Neural cell (in vitro differentiated cells): Measurements from ENCODE around the gene CDH5. TPM values are rescaled to one million over a fixed set of nuclear protein-coding genes. Genes with fewer than 3 reads are reported as not detected.

Experiments used
- H2AFZ ChIP-seq: fragments of 200-600, 300-800 bp; sonication (generic), shearing (Covaris generic); 2 replicates; pipeline ENCODE4 v1.6.0; 2014; ENCODE audit warnings: low read depth, mild to moderate bottlenecking, antibody characterized with exemption, low read length, moderate library complexity
- H3F3A ChIP-seq: fragments of 200-600 bp; shearing (Covaris generic); 2 replicates; pipeline ENCODE4 v1.6.1; 2016; ENCODE audit warnings: mild to moderate bottlenecking, moderate library complexity, mixed read lengths, antibody characterized with exemption, low read length; ENCODE audit not compliant: insufficient read depth, poor library complexity, severe bottlenecking
- H3K27ac ChIP-seq: fragments of 200-600, 300-800 bp; sonication (generic), shearing (Covaris generic); 2 replicates; pipeline ENCODE4 v1.5.1; 2014; ENCODE audit warnings: mild to moderate bottlenecking, low read length, moderate library complexity
- H3K27me3 ChIP-seq: fragments of 300-800, 200-600 bp; sonication (generic), shearing (Covaris generic); 2 replicates; pipeline ENCODE4 v1.6.0; 2014; ENCODE audit warnings: mild to moderate bottlenecking, low read depth, low read length, moderate library complexity; ENCODE audit not compliant: insufficient read depth
- H3K36me3 ChIP-seq: fragments of 300-800, 200-600 bp; sonication (generic), shearing (Covaris generic); 2 replicates; pipeline ENCODE4 v1.5.1; 2014; ENCODE audit warnings: mild to moderate bottlenecking, antibody characterized with exemption, low read length, moderate library complexity; ENCODE audit not compliant: insufficient read depth
- H3K4me2 ChIP-seq: fragments of 300-800, 200-600 bp; sonication (generic), shearing (Covaris generic); 2 replicates; pipeline ENCODE4 v1.6.0; 2014; ENCODE audit warnings: mild to moderate bottlenecking, low read length
- H3K4me3 ChIP-seq: fragments of 300-800, 200-600 bp; sonication (generic), shearing (Covaris generic); 2 replicates; pipeline ENCODE4 v1.5.1; 2014; ENCODE audit warnings: mild to moderate bottlenecking, low read length, moderate library complexity
- H3K79me2 ChIP-seq: fragments of 200-600 bp; shearing (Covaris generic); replicated peaks from 2 replicates; pipeline ENCODE4 v1.6.0; 2014; ENCODE audit warnings: mild to moderate bottlenecking, low read length, moderate library complexity; ENCODE audit not compliant: insufficient read depth
- H3K9ac ChIP-seq: fragments of 300-800, 200-600 bp; sonication (generic), shearing (Covaris generic); 2 replicates; pipeline ENCODE4 v1.6.1; 2016; ENCODE audit warnings: mild to moderate bottlenecking, low read length, mixed read lengths
- H3K9me2 ChIP-seq: fragments of 200-600 bp; shearing (Covaris generic); 2 replicates; pipeline ENCODE4 v1.6.1; 2016; ENCODE audit warnings: mild to moderate bottlenecking, low read length, mixed read lengths; ENCODE audit not compliant: insufficient read depth
- H3K9me3 ChIP-seq: fragments of 200-600, 300-800 bp; sonication (generic), shearing (Covaris generic); 2 replicates; pipeline ENCODE4 v1.6.1; 2016; ENCODE audit warnings: mild to moderate bottlenecking, mixed run types, low read length, moderate library complexity, mixed read lengths
- H4K20me1 ChIP-seq: fragments of 200-600 bp; shearing (Covaris generic); 2 replicates; pipeline ENCODE4 v1.6.1; 2016; ENCODE audit warnings: mild to moderate bottlenecking, mixed run types; ENCODE audit not compliant: insufficient read depth
- CTCF ChIP-seq: fragments of 450-650 bp; IDR thresholded peaks from 2 replicates; pipeline ENCODE4 v1.5.1; 2014; ENCODE audit warnings: antibody characterized with exemption, mild to moderate bottlenecking, moderate library complexity; ENCODE audit not compliant: poor library complexity, severe bottlenecking
- EP300 ChIP-seq: fragments of 450-650 bp; conservative IDR thresholded peaks from 2 replicates; pipeline ENCODE4 v1.6.1; 2014; ENCODE audit warnings: antibody characterized with exemption, mild to moderate bottlenecking, moderate library complexity; ENCODE audit not compliant: poor library complexity, severe bottlenecking
- EZH2 ChIP-seq: fragments of 200-600, 300-800 bp; shearing (Covaris generic), sonication (generic); IDR thresholded peaks from 2 replicates; pipeline ENCODE4 v1.6.1; 2014; ENCODE audit warnings: antibody characterized with exemption, low read length, borderline replicate concordance, mild to moderate bottlenecking; ENCODE audit not compliant: insufficient read depth, poor library complexity, severe bottlenecking
- MXI1 ChIP-seq: fragments of 450-650 bp; conservative IDR thresholded peaks from 2 replicates; pipeline ENCODE4 v1.6.1; 2014; ENCODE audit warnings: antibody characterized with exemption, mild to moderate bottlenecking; ENCODE audit not compliant: poor library complexity, severe bottlenecking
- POLR2AphosphoS5 ChIP-seq: IDR thresholded peaks from 2 replicates; pipeline ENCODE4 v1.6.1; 2012
- RAD21 ChIP-seq: fragments of 450-650 bp; conservative IDR thresholded peaks from 2 replicates; pipeline ENCODE4 v1.6.1; 2014; ENCODE audit warnings: antibody characterized with exemption, mild to moderate bottlenecking, moderate library complexity
- REST ChIP-seq: IDR thresholded peaks from 2 replicates; pipeline ENCODE4 v1.6.1; 2012; ENCODE audit warnings: borderline replicate concordance
- SMC3 ChIP-seq: fragments of 450-650 bp; conservative IDR thresholded peaks from 2 replicates; pipeline ENCODE4 v1.6.1; 2014; ENCODE audit warnings: antibody characterized with exemption, mild to moderate bottlenecking, moderate library complexity; ENCODE audit not compliant: poor library complexity
- TAF1 ChIP-seq: IDR thresholded peaks from 2 replicates; pipeline ENCODE4 v1.6.1; 2012; ENCODE audit warnings: low read depth
- polyA plus RNA-seq: library from polyadenylated mRNA; depleted of rRNA; stranded (reverse); fragments of >200 nt; gene quantifications from 2 replicates; pipeline ENCODE4 v1.2.3, GENCODE V29; 2014

Gene CDH5
- polyA plus RNA-seq, 1 donor from 2014 or later: not detected

- H3K79me2 ChIP-seq: no peaks in the 10 kb centered on the region
- no peaks in the 10 kb centered on the region for H3F3A ChIP-seq
- no peaks in the 10 kb centered on the region for H3K9me3 ChIP-seq
- H3K9ac ChIP-seq: no peak overlapping the region
- no peaks in the 10 kb centered on the region for H3K36me3 ChIP-seq
- no peak overlapping the region for H3K27ac ChIP-seq
- H3K9me2 ChIP-seq: no peaks in the 10 kb centered on the region
- no peak overlapping the region for H2AFZ ChIP-seq
- no peak overlapping the region for H3K4me3 ChIP-seq
- no peaks in the 10 kb centered on the region for H3K27me3 ChIP-seq
- H4K20me1 ChIP-seq: no peaks in the 10 kb centered on the region
- TF ChIP-seq REST (no peak), RAD21 (no peak), MXI1 (no peak), CTCF (no peak), TAF1 (no peak), EZH2 (no peak), EP300 (no peak), SMC3 (no peak), POLR2AphosphoS5 (no peak)
- no peak overlapping the region for H3K4me2 ChIP-seq
These were observed 12.2 kb upstream of the CDH5 start for GRCh38 chr16:66354034-66354909.

- Histone ChIP-seq H3K27me3 (no peaks in the 10 kb centered on the region), H3F3A (no peaks in the 10 kb centered on the region), H3K4me3 (no peak overlapping the region), H3K27ac (no peak overlapping the region), H3K9ac (no peak overlapping the region), H4K20me1 (no peaks in the 10 kb centered on the region), H3K9me3 (no peaks in the 10 kb centered on the region), H2AFZ (no peak overlapping the region), H3K36me3 (no peaks in the 10 kb centered on the region), H3K4me2 (no peak overlapping the region), H3K9me2 (no peaks in the 10 kb centered on the region), H3K79me2 (no peaks in the 10 kb centered on the region)
- TF ChIP-seq EZH2 (no peak), RAD21 (no peak), REST (no peak), MXI1 (no peak), TAF1 (no peak)
These were observed 11.0 kb upstream of the CDH5 start for GRCh38 chr16:66355526-66355925.
